Erythroblast (primary cell): ENCODE results near the gene EPS8.

Source experiments
- GATA1 ChIP-seq: IDR thresholded peaks from 2 replicates; pipeline ENCODE4 v1.6.1; 2011; ENCODE audit warnings: low read depth, mild to moderate bottlenecking, control low read depth, low read length, moderate library complexity
- POLR2A ChIP-seq: IDR thresholded peaks from 2 replicates; pipeline ENCODE4 v1.6.1; 2011; ENCODE audit warnings: mild to moderate bottlenecking, low read length

DNA sequence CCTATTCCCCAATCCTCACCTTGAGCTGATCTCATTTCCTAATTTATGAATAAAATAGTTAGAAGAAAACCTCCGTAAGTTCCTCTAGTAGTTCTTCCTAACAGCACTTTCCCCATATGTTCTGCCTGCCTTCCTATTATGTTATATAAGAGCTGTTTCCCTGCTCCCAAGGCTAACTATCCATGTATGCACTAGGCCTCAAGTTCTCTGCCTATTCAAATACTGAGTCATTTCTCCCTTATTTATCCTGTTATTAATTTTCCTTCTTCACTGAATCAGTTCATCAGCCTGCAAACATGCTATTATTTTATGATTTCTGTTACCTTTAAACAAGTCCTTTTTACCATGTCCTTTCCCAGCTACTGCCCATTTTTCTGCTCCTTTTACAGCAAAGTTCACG lies 164.1 kb downstream of the EPS8 start:
- TF ChIP-seq POLR2A: no peak
- no peak for TF ChIP-seq GATA1
